ENCODE data around the gene ARHGAP26.

Gene ARHGAP26

GRCh38 chr5:143143973-143144372 lies 373.8 kb downstream of the ARHGAP26 start:
- no peak for DNase-seq (ENCODE audit: low spot score)

DNA sequence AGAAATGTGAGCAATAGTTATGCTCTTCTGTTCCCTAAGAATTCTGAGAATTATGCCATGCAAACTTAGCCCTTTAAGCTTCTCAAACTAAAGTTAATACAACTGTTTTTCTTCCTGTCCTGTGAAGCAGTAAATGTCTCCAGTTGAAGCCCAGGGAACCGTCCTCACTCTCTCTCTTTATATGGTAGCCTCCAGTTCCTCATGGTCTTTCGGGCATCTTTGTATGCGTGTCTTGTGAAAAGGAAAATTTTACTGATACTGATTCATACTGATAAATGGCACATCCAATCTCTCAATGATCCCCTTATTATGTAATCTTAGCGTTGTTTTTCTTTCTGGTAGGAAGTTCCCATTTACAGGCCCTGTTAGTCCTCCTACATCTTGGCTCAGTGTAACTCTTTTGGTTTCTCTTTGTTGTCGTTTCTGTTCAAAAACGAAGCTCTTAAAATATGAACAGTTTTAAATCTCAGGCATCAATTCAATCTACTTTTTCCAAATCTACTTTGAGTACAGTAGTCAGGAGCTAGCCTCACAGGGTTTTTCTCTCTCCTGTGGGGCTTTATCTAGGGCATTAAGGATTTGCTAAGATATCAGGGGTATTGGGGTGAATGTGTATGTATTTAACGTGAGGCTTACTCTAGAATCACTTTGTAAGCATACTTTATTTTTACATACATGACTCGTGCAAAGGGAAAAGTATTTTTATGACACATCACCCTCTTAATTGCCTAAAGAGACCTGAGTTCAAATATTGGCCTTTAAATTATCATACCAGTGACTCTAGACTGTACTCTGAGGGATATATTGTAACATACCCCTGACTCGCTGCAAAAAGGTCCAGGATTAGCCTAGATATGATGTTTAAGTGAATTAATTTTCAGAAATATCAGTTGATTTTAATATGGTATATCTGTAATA lies 375.3 kb downstream of the ARHGAP26 start:
- DNase-seq (ENCODE audit: low spot score), result no peak

- no peak for DNase-seq (ENCODE audit: low spot score)
Measured at GRCh38 chr5:143146161-143146560, 376.0 kb downstream of the ARHGAP26 start.

- no peak for DNase-seq (ENCODE audit: low spot score)
Measured at GRCh38 chr5:143147383-143147782, 377.2 kb downstream of the ARHGAP26 start.

DNA sequence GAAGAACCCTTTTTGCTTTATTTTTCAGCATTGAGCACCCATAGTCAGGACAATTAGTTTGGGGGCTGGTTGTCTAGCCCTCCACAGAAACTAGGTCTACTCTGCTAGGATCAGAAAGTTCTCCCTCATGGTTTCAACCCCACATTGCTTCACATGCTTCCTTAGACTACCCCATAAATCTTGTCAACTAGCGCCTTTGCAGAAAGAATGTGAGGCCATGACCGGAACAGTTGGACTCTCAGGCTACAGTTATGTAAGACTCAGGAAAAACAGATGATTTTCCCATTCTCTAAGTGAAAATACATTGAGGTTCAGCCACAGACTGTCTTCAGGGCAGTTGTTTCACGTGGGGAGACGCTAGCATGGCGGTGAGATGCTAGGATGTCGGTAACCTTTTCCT lies 377.7 kb downstream of the ARHGAP26 start:
- DNase-seq (ENCODE audit: low spot score), result no peak

GRCh38 chr5:143148771-143149170 lies 378.6 kb downstream of the ARHGAP26 start:
- no peak for DNase-seq (ENCODE audit: low spot score)

GRCh38 chr5:143149759-143150158 lies 379.6 kb downstream of the ARHGAP26 start:
- no peak for DNase-seq (ENCODE audit: low spot score)

DNA sequence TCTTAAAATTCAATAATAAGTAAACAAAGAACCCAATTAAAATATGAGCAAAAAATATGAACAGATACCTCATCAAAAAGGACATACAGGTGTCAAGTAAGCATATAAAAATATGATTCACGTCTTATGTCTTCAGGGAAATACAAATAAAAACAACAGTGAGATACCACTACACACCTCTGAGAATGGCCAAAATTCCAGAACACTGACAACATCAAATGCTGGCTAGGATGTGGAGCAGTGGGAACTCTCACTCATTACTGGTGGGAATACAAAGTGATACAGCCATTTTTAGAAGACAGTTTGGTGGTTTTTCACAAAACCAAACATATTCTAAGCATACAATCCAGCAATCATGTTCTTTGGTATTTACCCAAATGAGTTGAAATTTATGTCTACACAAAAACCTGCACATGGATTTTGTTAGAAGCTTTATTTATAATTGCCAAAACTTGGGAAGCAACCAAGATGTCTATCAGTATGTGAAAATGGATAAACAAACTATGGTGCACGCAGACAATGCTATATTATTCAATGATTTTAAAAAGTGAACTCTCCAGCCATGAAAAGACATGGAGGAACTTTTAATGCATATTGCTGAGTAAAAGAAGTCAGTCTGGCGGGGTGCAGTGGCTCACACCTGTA lies 381.0 kb downstream of the ARHGAP26 start:
- no peak for DNase-seq (ENCODE audit: low spot score)

GRCh38 chr5:143152445-143152844 lies 382.3 kb downstream of the ARHGAP26 start:
- DNase-seq (ENCODE audit: low spot score), result no peak

DNA sequence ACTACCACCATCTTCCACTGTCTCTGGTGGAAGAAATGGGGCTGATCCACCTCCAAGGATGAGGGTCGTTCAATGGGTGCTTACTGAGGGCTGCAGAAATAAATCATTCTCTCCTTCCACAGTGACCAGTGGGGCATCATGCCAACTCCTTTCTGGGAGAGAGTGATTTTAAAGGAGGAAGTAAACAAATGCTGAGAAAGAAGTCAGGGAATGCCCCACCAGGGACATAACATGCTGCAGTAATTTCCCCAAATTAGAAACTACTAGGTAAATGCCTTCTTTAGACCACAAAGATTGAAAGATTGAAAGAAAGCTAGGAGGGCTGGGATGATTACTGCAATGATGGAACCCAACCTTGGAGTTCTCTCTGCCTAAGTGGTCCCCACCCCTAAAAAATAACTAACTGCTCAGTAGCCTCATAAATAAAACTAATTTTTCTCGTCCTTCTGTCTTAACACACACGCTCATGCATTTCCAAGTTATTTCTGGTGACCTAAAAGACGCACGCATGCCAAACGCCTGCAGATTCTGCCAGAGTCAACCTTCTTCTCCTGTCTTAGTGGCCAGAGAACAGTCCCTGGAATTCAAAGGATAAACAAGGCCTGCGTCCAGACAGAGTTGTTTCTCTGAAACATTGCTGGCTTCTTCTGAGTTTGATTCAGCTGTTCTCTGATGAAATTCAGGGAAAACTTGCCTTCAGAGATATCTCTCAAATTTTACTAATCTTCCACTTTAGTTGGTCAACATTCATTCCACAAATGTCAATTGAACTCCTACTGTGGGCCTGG lies 383.3 kb downstream of the ARHGAP26 start:
- no peak for DNase-seq (ENCODE audit: low spot score)

DNA sequence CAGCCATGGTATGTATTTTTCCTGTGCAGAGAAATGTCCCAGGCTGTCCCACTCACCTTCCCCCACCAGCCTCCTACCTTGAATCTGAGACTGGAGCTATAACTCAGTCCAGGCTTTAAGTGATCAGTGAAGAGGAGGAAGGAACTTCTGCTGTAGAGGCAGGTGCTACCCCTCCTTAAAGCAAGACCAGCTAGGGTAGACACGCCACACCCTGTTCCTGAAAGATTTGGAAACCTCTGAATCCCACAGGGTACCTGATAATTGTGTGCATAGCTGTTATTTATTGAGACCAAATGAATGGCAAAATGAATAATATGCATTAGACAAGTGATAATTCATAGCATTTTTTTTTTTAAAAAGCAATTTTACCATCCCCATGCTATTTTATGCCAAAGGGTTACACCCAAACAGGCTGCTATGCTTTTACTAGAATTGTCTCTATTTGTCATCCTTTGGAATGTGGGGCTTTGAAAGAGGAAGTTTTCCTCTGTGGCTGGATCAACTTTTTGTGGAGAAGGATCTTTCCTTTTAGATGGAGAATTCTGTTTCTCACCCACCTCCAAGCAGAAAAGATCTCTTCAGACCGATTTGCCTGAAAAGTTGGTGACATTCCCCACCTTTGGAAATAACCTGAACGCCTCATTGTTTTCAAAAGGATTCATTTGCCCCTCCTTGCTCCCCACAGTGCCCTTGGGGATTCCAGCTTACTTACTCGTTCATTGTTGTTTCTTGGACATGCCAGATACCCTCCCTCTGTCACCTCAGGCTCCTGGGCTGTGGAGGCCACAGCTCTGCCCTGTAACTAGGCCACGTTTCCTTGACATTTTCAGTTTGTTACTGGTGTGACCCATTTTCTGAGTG lies 384.6 kb downstream of the ARHGAP26 start:
- no peak for DNase-seq (ENCODE audit: low spot score)

GRCh38 chr5:143155455-143155854 lies 385.3 kb downstream of the ARHGAP26 start:
- no peak for DNase-seq (ENCODE audit: low spot score)

DNA sequence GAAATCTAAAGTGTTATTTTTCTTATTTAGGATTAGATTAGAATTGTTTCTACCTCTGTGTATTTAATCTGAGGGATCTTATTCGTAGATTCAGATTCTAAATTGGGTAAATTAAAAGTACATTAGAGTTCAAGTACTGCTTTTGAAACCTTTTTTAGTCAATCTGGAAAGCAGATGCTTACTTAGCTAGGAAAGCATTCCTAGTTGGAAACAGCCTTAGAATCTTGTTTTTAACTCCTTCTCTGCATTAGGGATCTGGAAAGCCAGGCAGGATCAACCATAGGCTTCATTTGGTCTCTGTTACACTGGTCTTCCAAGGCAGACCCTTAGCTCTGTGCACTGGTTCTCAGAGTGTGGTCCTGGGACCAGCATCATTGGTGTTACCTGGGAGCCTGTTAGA lies 385.9 kb downstream of the ARHGAP26 start:
- DNase-seq (ENCODE audit: low spot score), result no peak

- DNase-seq (ENCODE audit: low spot score), result no peak
Measured at GRCh38 chr5:143156572-143156971, 386.4 kb downstream of the ARHGAP26 start.

GRCh38 chr5:143159031-143159430 lies 388.9 kb downstream of the ARHGAP26 start:
- DNase-seq (ENCODE audit: low spot score), result no peak

DNA sequence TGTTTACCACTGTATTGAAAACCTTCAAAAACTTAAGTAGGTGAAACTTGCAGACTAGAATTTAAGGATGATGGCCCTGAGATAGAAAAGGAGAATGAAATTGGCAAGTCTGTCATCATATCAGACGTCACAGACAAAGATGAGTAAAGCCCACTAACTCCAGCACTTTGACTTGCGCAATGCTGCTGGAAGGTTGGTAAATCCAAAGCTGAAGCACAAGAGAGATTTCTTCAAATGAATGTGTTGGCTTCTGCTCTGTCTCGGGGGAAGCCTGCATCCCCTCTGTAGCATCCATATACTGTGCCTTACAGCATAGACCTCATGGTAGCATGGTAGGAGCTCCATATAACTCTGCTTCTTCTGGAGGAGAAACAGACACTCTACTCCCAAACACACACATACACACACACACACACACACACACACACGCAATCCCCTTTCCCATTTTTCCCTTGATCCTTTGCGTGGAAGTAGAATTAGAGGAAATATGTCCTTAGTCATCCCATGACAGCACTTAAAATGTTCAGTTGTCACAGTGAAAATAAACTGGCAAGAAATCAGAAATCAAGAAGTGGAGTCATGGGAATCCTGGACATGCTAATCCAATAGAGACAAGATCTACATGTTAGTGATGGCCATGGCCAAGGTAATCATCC lies 391.8 kb downstream of the ARHGAP26 start:
- DNase-seq (ENCODE audit: low spot score), result no peak

DNA sequence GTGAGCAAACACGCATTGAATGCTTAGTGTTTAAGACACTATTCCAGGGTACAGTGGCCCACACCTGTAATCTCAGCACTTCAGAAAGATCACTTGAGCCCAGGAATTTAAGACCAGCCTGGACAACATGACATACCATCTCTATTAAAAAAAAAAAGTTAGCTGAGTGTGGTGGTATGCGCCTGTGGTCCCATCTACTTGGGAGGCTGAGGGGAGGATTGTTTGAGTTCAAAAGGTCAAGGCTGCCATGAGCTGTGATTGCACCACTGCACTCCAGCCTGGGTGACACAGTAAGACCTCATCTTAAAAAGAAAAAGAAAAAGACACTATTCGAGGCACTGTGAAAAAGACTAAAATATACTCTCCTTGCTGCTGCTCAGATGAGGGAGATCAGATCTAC lies 392.6 kb downstream of the ARHGAP26 start:
- DNase-seq (ENCODE audit: low spot score), result no peak

- no peak for DNase-seq (ENCODE audit: low spot score)
Measured at GRCh38 chr5:143164557-143164956, 394.4 kb downstream of the ARHGAP26 start.

DNA sequence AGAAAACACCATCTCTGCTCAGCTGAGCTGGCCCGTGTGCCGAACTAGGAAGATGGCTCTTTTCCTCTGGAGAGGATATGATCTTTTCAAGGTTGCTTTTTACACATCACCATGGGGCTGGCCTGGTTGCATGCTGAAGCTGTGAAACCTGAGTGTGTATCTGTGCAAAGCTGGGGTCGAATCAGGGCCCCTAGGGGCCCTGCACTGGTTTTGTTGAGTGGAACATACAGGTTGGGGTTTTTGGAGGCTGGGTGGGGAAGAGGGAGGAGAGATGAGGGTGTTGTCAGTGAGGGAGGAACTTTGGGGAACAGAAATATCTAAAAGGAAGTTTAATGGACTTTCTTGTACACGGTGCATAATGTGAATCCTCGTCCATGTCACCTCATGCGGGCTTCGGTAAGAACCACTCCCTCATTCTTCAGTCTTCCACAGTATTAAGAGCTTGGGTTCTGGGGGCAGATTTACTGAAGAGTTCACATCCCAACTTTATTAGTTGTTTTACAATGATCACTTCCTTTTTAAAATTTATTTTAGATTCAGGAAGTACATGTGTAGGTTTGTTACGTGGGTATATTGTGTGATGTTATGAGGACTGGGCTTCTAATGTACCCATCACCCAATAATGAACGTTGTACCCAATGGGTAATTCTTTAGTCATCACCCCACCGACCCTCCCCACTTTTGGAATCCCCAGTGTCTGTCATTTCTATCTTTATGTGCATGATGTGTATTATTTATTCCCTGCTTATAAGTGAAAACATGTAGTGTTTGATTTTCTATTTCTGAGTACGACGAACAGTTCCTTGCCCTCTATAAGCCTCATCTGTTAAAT lies 395.1 kb downstream of the ARHGAP26 start:
- no peak for DNase-seq (ENCODE audit: low spot score)

DNA sequence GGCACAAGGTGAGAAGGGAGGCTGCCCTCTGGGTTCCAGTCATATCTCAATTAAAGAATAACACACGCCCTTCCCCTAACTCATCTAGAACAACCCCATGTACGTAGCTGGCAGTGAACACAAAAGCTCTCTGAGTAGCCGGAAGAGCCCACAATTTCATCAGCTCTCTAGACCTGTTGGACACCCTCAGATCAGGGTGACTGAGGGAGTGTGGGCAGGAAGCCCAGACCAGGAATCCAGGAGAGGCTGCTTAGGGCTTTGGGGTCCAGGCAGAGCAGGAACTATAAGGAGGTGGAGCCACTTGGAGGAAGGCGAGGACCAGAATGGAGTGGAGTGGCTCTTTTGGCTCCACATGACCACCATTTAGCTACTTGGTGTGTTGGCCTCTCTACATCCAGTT lies 395.9 kb downstream of the ARHGAP26 start:
- DNase-seq (ENCODE audit: low spot score), result no peak
